Measurements from ENCODE around the gene LDB3.

The LDB3 gene

GRCh38 chr10:86662186-86663045 lies 5.9 kb upstream of the LDB3 start:
- H3K9ac ChIP-seq (ENCODE audit: low read length) = no peak overlapping the region

GRCh38 chr10:86663046-86663345 lies 5.3 kb upstream of the LDB3 start:
- Histone ChIP-seq H3K27me3 (ENCODE audit: control insufficient read depth, insufficient read depth, low read length) (no peaks in the 10 kb centered on the region), H3K4me1 (ENCODE audit: control insufficient read depth, insufficient read depth, low read length) (peaks cover 1% of the 10 kb centered on the region), H3K9me3 (ENCODE audit: control insufficient read depth, low read length) (no peaks in the 10 kb centered on the region), H3K36me3 (ENCODE audit: control insufficient read depth, insufficient read depth, low read length) (no peaks in the 10 kb centered on the region), H3K9ac (ENCODE audit: low read length) (no peak overlapping the region), H3K4me3 (ENCODE audit: low read length) (no peak overlapping the region)

More at GRCh38 chr10:86662186-86663045, 5.9 kb upstream of the LDB3 start:
- H3K9me3 ChIP-seq (ENCODE audit: control insufficient read depth, low read length) = no peaks in the 10 kb centered on the region
- H3K4me3 ChIP-seq (ENCODE audit: low read length) = no peak overlapping the region
- H3K36me3 ChIP-seq (ENCODE audit: control insufficient read depth, insufficient read depth, low read length) = no peaks in the 10 kb centered on the region
- no peaks in the 10 kb centered on the region for H3K27me3 ChIP-seq (ENCODE audit: control insufficient read depth, insufficient read depth, low read length)
- H3K4me1 ChIP-seq (ENCODE audit: control insufficient read depth, insufficient read depth, low read length) = no peaks in the 10 kb centered on the region

- Histone ChIP-seq H3K9ac (ENCODE audit: low read length) (no peak overlapping the region), H3K36me3 (ENCODE audit: control insufficient read depth, insufficient read depth, low read length) (no peaks in the 10 kb centered on the region), H3K4me1 (ENCODE audit: control insufficient read depth, insufficient read depth, low read length) (peaks cover 9% of the 10 kb centered on the region), H3K4me3 (ENCODE audit: low read length) (no peak overlapping the region), H3K9me3 (ENCODE audit: control insufficient read depth, low read length) (no peaks in the 10 kb centered on the region), H3K27me3 (ENCODE audit: control insufficient read depth, insufficient read depth, low read length) (no peaks in the 10 kb centered on the region)
These were observed 4.6 kb upstream of the LDB3 start for GRCh38 chr10:86663576-86664339.

- Histone ChIP-seq H3K27me3 (ENCODE audit: control insufficient read depth, insufficient read depth, low read length) (no peaks in the 10 kb centered on the region), H3K4me3 (ENCODE audit: low read length) (no peak overlapping the region), H3K4me1 (ENCODE audit: control insufficient read depth, insufficient read depth, low read length) (peaks cover 15% of the 10 kb centered on the region), H3K36me3 (ENCODE audit: control insufficient read depth, insufficient read depth, low read length) (no peaks in the 10 kb centered on the region), H3K9me3 (ENCODE audit: control insufficient read depth, low read length) (no peaks in the 10 kb centered on the region), H3K9ac (ENCODE audit: low read length) (no peak overlapping the region)
These were observed 3.7 kb upstream of the LDB3 start for GRCh38 chr10:86664341-86665217.

- Histone ChIP-seq H3K9me3 (ENCODE audit: control insufficient read depth, low read length) (no peaks in the 10 kb centered on the region), H3K4me3 (ENCODE audit: low read length) (no peak overlapping the region), H3K36me3 (ENCODE audit: control insufficient read depth, insufficient read depth, low read length) (no peaks in the 10 kb centered on the region), H3K4me1 (ENCODE audit: control insufficient read depth, insufficient read depth, low read length) (peaks cover 18% of the 10 kb centered on the region), H3K27me3 (ENCODE audit: control insufficient read depth, insufficient read depth, low read length) (no peaks in the 10 kb centered on the region), H3K9ac (ENCODE audit: low read length) (no peak overlapping the region)
These were observed 3.1 kb upstream of the LDB3 start for GRCh38 chr10:86665218-86665607.

- no peaks in the 10 kb centered on the region for H3K27me3 ChIP-seq (ENCODE audit: control insufficient read depth, insufficient read depth, low read length)
- no peak overlapping the region for H3K4me3 ChIP-seq (ENCODE audit: low read length)
- no peaks in the 10 kb centered on the region for H3K36me3 ChIP-seq (ENCODE audit: control insufficient read depth, insufficient read depth, low read length)
- H3K9ac ChIP-seq (ENCODE audit: low read length) = no peak overlapping the region
- H3K9me3 ChIP-seq (ENCODE audit: control insufficient read depth, low read length) = no peaks in the 10 kb centered on the region
- H3K4me1 ChIP-seq (ENCODE audit: control insufficient read depth, insufficient read depth, low read length) = peaks cover 24% of the 10 kb centered on the region
These were observed 2.4 kb upstream of the LDB3 start for GRCh38 chr10:86665868-86666267.

GRCh38 chr10:86666538-86666937 lies 1.8 kb upstream of the LDB3 start:
- Histone ChIP-seq H3K9me3 (ENCODE audit: control insufficient read depth, low read length) (no peaks in the 10 kb centered on the region), H3K4me3 (ENCODE audit: low read length) (no peak overlapping the region), H3K36me3 (ENCODE audit: control insufficient read depth, insufficient read depth, low read length) (no peaks in the 10 kb centered on the region), H3K9ac (ENCODE audit: low read length) (no peak overlapping the region), H3K27me3 (ENCODE audit: control insufficient read depth, insufficient read depth, low read length) (no peaks in the 10 kb centered on the region), H3K4me1 (ENCODE audit: control insufficient read depth, insufficient read depth, low read length) (peaks cover 31% of the 10 kb centered on the region)

- Histone ChIP-seq H3K4me1 (ENCODE audit: control insufficient read depth, insufficient read depth, low read length) (peaks cover 42% of the 10 kb centered on the region), H3K9me3 (ENCODE audit: control insufficient read depth, low read length) (no peaks in the 10 kb centered on the region), H3K4me3 (ENCODE audit: low read length) (no peak overlapping the region), H3K9ac (ENCODE audit: low read length) (no peak overlapping the region), H3K36me3 (ENCODE audit: control insufficient read depth, insufficient read depth, low read length) (no peaks in the 10 kb centered on the region), H3K27me3 (ENCODE audit: control insufficient read depth, insufficient read depth, low read length) (no peaks in the 10 kb centered on the region)
These were observed 710 bp upstream of the LDB3 start for GRCh38 chr10:86667421-86668181.

- H3K36me3 ChIP-seq (ENCODE audit: control insufficient read depth, insufficient read depth, low read length) = no peaks in the 10 kb centered on the region
- no peak overlapping the region for H3K4me3 ChIP-seq (ENCODE audit: low read length)
- H3K9ac ChIP-seq (ENCODE audit: low read length) = no peak overlapping the region
- H3K9me3 ChIP-seq (ENCODE audit: control insufficient read depth, low read length) = no peaks in the 10 kb centered on the region
- H3K4me1 ChIP-seq (ENCODE audit: control insufficient read depth, insufficient read depth, low read length) = peaks cover 58% of the 10 kb centered on the region
- no peaks in the 10 kb centered on the region for H3K27me3 ChIP-seq (ENCODE audit: control insufficient read depth, insufficient read depth, low read length)
These were observed 2.0 kb downstream of the LDB3 start for GRCh38 chr10:86670290-86670811.

GRCh38 chr10:86670876-86671275 lies 2.6 kb downstream of the LDB3 start:
- no peaks in the 10 kb centered on the region for H3K36me3 ChIP-seq (ENCODE audit: control insufficient read depth, insufficient read depth, low read length)
- no peaks in the 10 kb centered on the region for H3K27me3 ChIP-seq (ENCODE audit: control insufficient read depth, insufficient read depth, low read length)
- H3K9ac ChIP-seq (ENCODE audit: low read length) = no peak overlapping the region
- peaks cover 58% of the 10 kb centered on the region for H3K4me1 ChIP-seq (ENCODE audit: control insufficient read depth, insufficient read depth, low read length)
- no peaks in the 10 kb centered on the region for H3K9me3 ChIP-seq (ENCODE audit: control insufficient read depth, low read length)
- H3K4me3 ChIP-seq (ENCODE audit: low read length) = no peak overlapping the region

- H3K36me3 ChIP-seq (ENCODE audit: control insufficient read depth, insufficient read depth, low read length) = no peaks in the 10 kb centered on the region
- no peak overlapping the region for H3K4me3 ChIP-seq (ENCODE audit: low read length)
- peaks cover 58% of the 10 kb centered on the region for H3K4me1 ChIP-seq (ENCODE audit: control insufficient read depth, insufficient read depth, low read length)
- H3K9ac ChIP-seq (ENCODE audit: low read length) = peak overlapping the region; percentile 24
- no peaks in the 10 kb centered on the region for H3K27me3 ChIP-seq (ENCODE audit: control insufficient read depth, insufficient read depth, low read length)
- H3K9me3 ChIP-seq (ENCODE audit: control insufficient read depth, low read length) = no peaks in the 10 kb centered on the region
These were observed 3.1 kb downstream of the LDB3 start for GRCh38 chr10:86671419-86671818.
